HG02852 (cell line): ENCODE data around the gene FOXB1.
A peak's percentile ranks its signal among the peaks of the same experiment; 100 is the strongest.

Experiments
- ATAC-seq: cut with Tn5 transposase; IDR thresholded peaks from one replicate; pipeline ENCODE4 v1.9.1; 2021; ENCODE audit warnings: mild to moderate bottlenecking, moderate library complexity; ENCODE audit not compliant: unreplicated experiment

The FOXB1 gene

DNA sequence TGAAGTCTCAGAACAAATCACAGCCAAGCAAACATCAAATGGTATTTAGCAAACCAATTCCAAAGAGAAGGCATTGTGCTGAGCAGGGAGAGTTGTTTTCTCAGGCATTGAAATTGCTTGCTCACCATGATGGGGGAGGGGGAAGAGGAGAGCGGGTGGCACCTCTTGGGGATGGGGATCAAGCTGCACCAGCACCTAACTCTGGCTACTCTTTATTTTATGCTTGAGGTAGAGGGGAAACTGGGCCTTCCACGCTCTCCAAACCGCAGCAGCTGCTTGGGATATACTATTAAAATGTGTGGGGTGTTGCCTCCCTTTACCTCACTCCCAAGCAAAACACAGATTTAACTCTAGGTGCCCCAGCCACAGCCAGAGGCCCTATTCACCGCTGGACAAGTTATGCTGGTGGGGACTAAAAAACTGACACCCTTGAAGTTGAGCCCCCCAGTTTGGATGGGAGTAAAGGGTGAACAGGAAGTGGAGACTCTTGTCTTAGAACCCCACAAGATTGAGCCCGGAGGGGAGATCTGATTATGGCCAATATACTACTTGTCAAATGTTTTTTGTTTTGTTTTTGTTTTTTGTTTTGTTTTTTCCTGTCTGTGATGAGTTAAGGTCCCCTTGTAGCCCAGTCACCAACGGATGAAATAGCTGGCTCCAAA is 5.0 kb upstream of the FOXB1 start:
- no peak for ATAC-seq

DNA sequence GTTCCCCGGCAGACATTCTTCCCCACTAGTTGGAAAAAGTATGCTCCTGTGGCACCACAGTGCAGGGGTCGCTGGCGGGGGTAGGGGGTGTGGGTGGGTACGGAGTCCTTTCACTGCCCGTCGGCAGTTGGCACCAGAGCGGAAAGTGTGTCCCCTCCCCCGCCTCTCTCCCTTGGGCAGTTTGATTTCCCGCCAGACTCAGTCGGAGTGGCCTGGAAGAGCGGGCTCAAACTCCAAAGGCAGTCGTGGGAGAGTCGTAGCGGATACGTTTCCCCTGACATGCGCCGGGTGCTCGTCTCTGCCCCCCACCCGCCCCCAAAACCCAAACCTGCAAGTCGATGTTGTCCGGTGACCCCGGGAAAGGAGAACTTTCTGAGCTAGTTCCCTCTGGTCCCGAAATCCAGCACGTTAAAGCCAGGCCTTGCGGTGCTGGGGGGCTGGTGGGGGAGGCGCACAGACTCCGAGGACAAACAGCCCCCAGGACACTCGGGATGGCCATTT is 4.4 kb upstream of the FOXB1 start:
- no peak for ATAC-seq

DNA sequence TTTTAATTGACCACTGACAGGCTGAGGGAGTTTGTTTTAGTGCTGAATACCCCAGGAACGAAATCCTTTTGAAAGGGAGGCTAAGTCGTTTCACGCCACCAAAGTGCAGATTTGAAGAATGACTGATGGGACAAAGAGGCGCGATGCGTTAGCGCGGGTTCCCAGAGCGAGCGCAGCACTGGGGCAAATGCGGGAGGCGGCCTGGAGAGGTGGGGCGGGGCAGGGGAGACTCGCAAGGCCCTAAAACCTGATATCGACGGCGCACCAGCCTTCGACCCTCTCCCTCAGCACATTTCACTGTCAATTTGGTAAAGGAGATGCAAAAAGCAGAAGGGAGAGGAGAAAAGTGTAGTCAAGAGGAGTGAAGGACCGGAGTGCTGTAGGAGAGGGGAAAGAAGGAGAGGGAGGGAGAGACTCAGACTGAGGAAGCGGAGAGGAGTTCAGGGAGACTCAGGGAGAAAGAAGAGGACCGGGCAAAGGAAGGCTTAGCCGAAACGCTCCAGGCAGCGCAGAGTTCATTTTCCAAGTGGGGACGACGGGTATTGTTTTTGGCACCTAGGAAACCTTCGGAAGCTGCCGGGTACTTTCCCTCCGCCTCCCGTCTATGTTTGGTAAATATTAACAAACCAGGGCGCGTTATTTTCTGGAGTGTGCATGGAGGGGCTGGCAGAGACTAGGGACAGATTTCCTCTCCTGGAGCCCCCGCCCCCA is 3.8 kb upstream of the FOXB1 start:
- no peak for ATAC-seq

DNA sequence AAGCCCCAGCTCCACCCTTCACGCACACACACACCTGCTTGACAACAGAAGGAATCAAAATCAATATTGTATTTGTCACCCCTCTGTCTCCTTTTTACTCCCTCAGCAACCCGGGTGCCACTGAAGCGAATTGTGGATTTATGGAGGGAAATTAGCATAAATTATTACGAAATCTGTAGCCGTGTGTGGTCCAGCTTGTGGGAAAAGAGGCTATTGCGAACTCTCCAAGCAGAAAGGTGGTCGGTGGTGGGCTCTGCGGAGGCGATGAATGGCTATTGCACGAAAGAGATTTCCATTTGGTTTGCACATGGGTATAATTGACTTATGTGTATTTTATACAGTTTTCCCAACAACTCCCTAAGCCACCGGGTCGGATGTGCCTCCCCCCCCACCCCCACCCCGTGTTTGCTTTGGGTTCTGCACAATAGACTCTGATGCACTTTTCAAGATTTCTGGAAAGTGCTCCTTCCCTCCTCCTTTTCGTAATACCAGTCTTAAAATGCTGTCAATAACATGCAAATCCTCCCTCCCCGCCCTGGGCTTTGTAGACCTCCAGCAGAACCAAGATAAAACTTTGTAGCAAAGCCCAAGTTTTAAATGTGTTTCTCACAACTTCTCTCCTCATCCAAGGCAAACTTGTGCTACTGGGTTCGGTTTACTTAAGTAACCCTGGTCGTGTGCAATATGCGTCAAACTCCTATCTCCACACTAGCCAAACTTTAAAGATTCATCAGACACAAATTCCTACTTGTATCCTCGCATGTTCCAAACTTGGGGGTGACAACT is 3.1 kb upstream of the FOXB1 start:
- ATAC-seq: no peak

DNA sequence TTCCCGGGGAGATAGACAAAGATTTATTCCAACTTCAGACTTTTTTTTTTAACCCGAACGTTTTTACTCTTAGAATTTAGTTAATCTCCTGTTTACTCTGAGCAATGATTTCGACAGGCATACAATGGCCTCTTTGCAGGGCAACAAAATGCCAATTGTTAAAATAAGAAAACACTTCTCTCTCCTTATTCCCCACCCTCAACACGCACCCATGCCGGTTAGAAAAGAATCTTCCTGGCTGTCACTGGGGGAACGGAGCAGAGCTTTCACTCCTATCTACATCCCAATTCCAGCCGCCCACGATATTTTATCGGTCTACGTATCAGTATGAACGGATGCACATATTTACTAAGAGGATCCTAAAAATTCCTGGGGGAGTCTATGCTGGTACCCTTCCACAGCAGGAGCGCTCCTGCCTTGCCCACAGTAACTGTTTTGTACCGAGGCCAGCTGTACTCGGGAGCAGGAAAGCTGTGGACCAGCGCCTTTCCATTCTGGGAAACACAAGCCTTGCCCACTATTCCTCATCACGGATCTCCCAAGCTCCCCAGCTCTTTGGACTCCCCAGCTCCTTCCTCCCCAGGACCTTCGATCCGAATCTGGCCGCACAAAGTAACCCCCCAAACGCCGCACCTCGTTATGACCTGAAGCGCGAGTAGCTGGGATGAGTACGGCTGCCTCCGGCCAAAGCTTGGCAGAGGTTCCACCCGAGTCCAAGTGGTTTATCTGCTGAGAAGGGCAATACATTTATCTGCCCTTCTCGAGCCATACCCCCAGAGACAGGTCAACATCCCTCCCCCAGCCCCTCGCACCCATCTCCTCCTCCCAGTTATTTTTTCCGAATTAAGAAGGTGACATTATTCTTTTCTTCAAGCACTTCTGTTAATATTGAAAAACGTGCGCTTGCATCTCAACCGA is 2.2 kb upstream of the FOXB1 start:
- no peak for ATAC-seq

DNA sequence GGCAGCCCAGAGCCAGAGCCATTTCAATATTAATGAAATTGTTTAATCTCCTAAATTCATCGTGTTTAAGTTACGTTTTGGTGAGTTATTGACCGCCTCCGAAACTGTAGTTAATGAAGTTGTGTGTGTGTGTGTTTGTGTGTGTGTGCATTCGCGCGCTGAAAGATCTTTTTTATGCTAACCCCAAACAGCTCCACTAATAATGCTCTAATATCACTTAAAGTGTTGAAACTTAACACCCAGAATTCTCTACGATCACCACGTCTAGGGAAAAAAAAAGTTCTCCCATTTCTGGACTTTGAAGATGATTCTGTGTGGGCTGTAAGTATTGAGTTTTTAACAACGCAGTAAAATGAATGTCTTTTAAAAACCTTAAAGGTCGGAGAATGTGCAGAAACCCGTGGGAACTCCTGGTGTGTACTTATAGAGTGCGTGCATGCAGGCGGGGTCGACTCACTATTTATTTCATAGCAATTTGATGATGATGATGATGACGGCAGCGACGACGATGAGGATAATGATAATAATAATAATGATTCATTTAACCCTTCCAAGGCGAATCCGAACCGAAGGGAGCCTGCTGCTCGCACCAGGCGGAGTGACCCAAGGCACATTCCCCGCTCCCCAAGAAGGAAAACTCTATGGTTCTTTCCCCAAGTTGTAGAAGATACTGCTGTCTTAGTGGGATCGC is 1.4 kb upstream of the FOXB1 start:
- ATAC-seq: no peak

DNA sequence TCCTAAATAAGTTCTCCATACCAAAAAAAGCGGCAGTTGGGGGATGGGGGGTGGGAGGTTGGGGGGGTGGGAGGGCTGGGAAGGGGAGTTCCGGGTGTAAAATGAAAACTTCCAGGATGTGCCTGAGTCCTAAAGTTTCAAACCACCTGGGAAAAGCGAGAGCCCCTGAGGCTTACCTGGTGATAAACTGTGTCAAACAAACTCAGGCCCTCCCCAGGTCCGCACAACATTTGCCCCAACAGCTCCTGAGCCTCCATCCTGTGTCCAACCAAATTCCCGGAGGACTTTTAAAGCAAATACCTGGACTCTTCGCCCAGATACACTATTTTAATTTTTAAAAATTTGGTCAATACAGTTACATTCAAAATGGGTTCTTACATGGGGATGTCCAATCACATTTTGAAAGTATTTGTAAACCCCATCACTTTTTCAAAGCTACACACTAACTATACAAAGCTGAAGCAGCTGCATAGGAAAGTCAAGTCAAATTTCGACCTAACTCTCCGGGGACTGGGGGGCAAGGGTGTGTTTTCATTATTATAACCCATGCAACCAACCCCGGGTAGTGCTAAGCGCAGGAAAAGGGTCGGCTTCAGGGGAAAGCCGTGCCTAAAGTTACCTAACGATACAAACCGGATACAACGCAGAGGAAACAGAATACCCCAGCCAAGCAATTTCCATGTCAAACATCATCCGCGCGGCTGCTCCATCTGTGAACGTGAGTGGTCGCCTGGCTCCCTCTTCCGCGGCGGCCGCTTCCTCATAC is 685 bp upstream of the FOXB1 start:
- ATAC-seq: no peak

DNA sequence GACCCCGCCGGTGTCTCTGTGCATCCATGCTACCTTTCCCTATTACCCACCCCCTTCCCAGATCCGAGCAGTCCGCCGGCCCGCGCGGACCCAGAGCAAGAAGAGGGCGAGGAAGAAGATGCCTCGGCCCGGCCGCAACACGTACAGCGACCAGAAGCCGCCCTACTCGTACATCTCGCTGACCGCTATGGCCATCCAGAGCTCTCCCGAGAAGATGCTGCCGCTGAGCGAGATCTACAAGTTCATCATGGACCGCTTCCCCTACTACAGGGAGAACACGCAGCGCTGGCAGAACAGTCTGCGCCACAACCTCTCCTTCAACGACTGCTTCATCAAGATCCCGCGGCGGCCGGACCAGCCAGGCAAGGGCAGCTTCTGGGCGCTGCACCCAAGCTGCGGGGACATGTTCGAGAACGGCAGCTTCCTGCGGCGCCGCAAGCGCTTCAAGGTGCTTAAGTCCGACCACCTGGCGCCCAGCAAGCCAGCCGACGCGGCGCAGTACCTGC is 788 bp downstream of the FOXB1 start:
- no peak for ATAC-seq

DNA sequence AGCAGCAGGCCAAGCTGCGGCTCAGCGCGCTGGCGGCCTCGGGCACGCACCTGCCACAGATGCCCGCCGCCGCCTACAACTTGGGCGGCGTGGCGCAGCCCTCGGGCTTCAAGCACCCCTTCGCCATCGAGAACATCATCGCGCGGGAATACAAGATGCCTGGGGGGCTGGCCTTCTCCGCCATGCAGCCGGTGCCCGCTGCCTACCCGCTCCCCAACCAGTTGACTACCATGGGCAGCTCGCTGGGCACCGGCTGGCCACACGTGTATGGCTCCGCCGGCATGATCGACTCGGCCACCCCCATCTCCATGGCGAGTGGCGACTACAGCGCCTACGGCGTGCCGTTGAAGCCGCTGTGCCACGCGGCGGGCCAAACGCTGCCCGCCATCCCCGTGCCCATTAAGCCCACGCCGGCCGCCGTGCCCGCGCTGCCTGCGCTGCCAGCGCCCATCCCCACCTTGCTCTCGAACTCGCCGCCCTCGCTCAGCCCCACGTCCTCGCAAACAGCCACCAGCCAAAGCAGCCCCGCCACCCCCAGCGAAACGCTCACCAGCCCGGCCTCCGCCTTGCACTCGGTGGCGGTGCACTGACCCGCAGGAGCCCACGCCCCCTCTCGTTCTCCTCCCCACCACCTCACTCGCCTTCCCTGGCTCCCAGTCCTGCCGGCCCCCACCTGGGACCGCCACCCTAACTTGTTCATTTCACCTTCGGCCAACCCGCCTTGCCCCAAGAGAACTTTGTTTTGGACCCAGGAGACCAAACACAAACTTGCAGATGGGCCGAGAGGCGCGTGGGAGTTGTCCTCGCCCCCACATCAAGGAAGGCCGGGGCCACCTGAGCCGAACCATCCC is 1.5 kb downstream of the FOXB1 start:
- no peak for ATAC-seq

DNA sequence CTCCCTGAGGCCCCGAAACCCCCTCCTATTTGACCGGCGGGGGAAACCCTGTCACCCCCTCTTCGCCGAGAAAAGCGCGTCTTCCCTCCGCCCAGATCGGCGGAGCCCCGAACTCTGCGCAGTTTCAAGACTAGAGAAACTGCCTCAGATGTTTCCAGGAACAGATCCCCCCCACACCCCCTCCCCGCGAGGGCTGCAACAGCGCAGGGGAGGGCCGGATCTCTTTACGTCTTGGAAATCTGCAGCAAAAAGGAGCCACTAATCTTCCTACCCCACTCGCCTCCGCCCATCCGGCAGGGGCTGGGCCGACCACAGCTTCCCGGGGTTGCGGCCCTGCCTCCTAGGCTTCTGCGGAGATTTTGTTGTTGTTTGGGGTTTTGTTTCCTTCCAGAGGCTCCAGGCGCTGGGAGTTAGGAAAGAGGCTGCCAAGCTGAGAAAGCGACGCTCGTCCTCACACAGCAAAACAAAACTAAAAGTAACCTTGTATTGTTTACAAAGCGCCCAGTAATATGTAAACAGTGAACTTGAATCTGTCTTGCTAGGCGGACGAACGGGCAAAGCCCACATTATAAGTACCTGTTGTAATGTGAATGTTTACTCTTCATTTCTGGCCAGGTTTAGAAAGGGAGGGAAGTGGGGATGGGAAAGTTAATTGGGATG is 2.2 kb downstream of the FOXB1 start:
- peak; percentile 64 for ATAC-seq

DNA sequence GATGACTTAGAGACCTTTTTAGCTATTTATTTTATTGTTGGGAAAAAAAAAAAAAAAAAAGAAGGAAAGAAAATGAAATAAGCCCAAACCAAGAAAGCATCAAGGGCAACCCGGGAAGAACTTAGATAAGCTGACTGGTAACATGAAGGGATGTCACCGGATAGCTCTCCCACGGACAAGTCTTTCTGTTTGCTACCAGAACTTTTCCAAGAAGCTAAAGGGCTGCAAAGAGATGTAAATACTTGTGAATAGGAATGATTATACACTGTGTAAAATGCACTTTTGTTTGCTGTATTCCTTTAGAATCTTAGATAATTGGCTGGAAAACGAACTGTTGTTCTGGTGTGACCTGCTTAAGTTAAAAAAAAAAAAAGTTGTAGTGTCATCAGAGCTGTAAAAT is 2.8 kb downstream of the FOXB1 start:
- ATAC-seq: no peak

DNA sequence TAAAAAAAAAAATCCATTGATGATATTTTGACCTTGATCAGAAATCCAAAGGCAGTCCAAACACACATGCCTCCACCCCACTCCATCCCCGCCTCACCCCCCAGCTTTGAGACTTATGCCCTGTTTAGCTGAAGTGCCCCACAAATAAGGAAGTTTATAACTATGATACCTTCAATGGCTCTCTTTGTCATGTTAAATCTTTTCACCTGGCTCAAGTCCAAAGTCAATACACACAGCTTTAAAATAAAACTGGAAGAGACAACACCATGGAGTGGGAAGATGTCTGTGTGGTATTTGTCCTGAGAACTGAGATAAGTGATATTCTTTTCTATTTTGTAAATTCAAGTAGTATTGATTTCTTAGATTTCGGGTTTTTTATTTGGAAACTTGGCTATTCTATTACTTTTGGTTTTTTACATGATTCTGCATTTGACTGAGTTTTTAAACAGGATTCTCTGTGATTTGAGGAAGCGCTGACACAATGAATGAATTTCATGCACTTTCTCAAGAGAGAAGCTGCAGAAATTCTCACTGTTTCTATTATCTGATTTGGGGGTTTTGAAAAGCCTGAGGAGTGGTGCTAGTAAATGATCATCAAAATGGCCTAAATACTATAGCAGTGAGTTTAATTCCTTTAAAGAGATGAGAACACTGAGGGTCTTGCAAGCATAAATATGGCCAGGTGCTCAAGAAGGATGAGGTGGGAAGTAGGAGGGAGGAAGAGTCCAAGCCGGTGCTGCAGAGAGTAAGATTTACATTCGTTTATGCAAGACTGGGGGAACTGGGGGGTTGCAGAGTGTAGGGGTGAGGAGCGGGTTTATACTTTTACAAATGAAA is 5.2 kb downstream of the FOXB1 start:
- ATAC-seq: no peak

DNA sequence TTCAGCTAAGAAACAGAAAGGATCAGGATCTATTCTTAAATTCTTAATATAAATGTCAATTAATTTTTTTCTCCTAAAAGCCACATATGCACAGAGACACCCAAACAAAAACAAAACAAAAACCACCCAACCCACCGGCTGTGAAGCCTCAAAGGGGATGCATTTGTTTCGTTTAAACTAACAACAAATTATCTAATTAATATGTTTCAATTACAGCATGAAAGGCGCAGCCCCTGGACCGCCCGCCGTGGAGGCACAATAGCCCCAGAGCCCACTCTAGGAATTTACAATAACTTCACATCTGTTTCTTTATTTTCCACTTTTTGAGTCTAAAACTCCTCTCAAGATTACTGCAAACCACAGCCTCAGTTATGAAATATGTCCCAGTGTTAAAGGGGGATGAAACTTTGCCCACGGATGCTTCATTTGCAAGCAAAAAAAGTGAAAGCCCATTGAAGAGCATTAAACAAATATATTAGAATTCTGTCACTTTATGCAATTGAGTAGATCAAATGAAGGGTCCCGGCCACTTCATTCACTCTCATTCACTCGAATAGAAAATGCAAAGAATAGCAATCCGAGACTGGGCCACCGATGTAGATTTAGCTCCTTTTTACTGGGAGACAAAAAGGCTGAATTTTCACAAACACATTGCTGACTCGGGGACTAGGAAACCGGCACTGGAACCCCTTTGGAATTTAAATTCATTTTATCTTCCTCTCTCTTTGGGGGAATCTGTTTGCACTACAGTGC is 6.0 kb downstream of the FOXB1 start:
- no peak for ATAC-seq

DNA sequence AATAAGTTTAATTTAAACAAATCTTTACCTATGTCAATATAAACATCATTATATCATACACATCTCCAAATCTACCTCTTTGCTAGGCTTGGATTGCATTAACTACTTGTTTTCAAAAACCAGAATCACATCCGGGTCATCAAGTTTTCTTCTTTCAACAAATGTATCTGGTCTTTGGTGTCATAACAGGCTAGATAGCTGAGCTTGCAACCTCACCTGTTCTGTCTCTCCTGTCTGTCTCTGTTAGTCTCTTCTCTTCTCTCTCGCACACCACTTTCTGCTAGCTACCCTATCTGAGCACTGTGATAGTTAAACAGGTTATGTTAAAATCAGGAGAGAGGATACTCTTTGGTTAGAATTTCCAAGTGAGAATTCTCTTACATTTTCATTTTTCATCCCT is 6.7 kb downstream of the FOXB1 start:
- ATAC-seq: no peak

DNA sequence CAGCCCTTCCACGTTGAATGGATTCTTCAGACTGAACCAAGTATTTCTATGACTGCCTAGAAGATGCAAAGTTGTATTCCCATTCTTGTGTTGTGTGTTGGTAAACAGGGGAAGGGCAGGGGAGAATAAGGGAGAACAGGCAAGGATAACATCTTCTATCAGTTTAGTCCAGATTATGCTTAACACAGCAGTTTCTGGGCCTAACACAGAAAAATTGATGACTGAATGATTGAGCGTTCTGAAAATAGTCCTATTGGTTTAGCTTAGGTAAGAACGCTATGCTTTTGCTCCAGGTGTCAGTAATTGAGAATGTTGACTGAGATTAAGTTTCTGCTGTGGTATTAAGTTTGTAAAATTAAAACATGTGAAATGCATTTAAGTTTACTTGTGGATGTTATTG is 8.6 kb downstream of the FOXB1 start:
- ATAC-seq: no peak
